DMS114 treated with DMSO at 0.1 percent for 48 hours (cell line): ENCODE results near the gene UBE2U.
"Not testable (repeated sequence)": the region's sequence is repeated elsewhere in the genome, so short reads cannot be mapped to it uniquely, and the experiment has no call there.

Source experiments
- DNase-seq: peaks from one replicate; lab custom pipeline; 2025; ENCODE audit not compliant: unreplicated experiment; lab: John Stamatoyannopoulos, UW

UBE2U gene

GRCh38 chr1:64187646-64188045 is 15.8 kb upstream of the UBE2U start:
- DNase-seq, result no peak

DNA sequence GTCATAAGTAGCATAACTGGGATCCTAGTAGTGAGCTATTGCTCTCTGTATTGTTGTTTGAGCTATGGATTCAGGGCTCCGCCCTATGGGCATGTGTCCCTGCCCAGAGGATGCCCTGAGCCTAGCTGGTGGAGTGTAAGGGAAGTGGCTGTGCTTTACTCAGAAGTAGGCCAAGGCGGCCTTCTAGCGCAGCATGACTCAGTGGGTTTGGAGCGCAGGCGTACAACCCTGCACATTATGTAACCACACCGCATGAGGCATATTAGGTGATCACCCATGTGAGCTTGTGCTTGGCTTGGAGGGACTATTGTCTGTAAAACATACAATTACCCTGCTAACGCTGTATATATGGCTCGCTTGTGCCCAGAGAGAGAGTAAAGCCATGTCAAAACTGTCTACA is 11.1 kb upstream of the UBE2U start:
- DNase-seq, result no peak

GRCh38 chr1:64194168-64195080 is 9.0 kb upstream of the UBE2U start:
- no peak for DNase-seq

GRCh38 chr1:64195081-64195395 is 8.4 kb upstream of the UBE2U start:
- no peak for DNase-seq

GRCh38 chr1:64196074-64196870 is 7.2 kb upstream of the UBE2U start:
- DNase-seq, result no peak

- DNase-seq, result no peak
Observed at GRCh38 chr1:64197076-64197475, 6.3 kb upstream of the UBE2U start.

DNA sequence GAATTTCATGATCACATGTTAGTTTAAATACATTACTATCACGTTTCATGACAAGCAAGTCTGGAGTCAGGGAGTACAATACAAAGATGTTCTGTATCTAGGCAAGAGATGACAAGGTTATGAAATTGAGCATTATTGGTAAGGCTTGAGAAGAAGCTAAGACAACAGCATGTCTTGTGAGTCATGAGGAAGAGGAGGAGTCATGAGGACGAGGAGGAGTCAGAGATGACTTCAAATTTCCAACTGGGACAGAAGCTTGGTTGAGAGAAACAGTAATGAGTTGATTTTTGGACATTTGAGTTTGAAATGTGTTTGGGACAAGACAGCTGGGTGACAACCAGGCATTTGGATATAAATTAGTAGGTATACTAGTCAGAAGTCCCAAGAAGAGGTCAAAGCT is 4.3 kb upstream of the UBE2U start:
- DNase-seq, result no peak

DNA sequence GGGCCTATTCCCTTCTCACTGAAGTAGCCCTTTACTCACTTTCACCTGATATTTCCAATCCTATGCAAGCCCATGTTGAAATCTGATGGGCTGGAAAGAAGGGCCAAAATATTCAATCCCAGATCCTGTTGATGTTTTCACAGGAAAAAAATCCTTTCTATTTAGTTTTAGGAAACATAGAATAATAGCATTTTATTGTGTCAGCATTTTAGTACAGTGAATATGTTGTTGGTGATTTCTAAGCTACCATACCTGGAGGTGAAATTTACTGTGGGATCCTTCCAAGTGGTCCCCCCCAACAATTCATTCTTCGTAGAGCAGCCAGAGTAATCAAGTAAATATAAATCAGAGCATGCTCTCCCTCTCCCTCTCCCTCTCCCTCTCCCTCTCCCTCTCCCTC is 3.4 kb upstream of the UBE2U start:
- DNase-seq, result no peak

GRCh38 chr1:64209221-64209620 is 5.8 kb downstream of the UBE2U start:
- DNase-seq, result no peak

- no peak for DNase-seq
Observed at GRCh38 chr1:64212031-64212430, 8.6 kb downstream of the UBE2U start.

DNA sequence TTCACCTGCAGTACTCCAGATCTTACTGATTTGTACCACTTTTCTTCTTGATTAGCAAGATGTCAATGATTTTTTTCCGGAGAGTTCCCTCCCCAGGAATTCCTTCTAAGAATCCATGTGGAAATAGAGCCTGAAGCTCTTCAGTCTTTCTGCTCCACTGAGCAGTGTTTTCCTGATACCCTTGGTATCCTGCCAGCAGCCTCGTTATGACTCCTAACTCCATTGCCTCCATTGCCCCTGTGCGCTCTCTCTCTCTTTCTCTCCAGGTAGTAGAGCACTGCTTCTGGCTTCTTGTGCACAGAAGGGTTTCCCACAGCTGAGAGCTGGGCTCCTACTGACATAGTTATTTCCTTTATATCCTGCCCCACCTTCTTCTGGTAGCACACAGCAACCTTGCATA is 12.2 kb downstream of the UBE2U start:
- no peak for DNase-seq

- DNase-seq, result no peak
Observed at GRCh38 chr1:64220241-64220640, 16.8 kb downstream of the UBE2U start.

- no peak for DNase-seq
Observed at GRCh38 chr1:64223329-64224151, 20.1 kb downstream of the UBE2U start.

GRCh38 chr1:64224236-64224635 is 20.8 kb downstream of the UBE2U start:
- not testable (repeated sequence) for DNase-seq

- DNase-seq, result no peak
Observed at GRCh38 chr1:64228167-64228957, 24.9 kb downstream of the UBE2U start.

GRCh38 chr1:64229307-64229706 is 25.9 kb downstream of the UBE2U start:
- no peak for DNase-seq

- no peak for DNase-seq
Observed at GRCh38 chr1:64231153-64231552, 27.7 kb downstream of the UBE2U start.

GRCh38 chr1:64231654-64232053 is 28.2 kb downstream of the UBE2U start:
- DNase-seq, result no peak

DNA sequence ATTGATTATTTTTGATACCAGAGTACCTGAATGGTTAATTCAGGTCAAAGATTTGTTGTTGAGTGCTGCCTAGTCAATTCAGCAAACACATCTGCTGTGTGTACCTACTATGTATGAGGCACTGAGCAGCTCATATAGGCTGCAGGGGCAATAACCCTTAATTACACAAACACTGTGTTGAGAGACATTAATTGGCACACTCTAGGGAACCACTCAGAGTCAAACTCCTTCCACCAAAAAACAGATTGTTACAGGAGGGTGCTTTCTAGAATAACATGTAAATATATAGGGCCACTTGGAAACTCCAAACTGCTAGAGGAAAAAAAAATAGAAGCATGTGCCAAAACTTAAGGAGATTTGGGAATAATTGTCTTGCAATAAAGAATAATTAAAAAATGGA is 31.3 kb downstream of the UBE2U start:
- DNase-seq, result no peak

- no peak for DNase-seq
Observed at GRCh38 chr1:64235181-64235580, 31.8 kb downstream of the UBE2U start.

DNA sequence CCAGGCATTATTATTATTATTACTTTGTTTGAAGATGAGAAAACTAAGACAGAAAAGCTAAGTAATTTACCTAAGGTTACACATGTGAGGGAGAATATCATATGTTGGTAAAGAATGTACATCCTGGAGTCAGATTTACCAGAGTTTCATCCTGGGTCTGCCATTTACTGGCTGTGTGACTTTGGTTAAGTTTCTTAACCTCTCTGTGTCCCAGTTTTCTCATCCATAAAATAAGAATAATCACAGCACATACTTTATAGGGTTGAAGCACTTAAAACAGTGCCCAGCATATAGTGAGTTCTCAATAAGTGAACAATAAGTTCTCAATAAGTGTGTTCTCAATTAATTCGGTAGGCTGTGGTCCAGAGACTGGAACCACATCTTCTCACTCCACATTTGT is 32.5 kb downstream of the UBE2U start:
- no peak for DNase-seq
